ENCODE data around the gene TIPRL. TPM values are rescaled to one million over a fixed set of nuclear protein-coding genes. Genes with fewer than 3 reads are reported as not detected.

The TIPRL gene
- total RNA-seq = 10 to 100 TPM; 13.6 to 28.0 (median 22.5) TPM

DNA sequence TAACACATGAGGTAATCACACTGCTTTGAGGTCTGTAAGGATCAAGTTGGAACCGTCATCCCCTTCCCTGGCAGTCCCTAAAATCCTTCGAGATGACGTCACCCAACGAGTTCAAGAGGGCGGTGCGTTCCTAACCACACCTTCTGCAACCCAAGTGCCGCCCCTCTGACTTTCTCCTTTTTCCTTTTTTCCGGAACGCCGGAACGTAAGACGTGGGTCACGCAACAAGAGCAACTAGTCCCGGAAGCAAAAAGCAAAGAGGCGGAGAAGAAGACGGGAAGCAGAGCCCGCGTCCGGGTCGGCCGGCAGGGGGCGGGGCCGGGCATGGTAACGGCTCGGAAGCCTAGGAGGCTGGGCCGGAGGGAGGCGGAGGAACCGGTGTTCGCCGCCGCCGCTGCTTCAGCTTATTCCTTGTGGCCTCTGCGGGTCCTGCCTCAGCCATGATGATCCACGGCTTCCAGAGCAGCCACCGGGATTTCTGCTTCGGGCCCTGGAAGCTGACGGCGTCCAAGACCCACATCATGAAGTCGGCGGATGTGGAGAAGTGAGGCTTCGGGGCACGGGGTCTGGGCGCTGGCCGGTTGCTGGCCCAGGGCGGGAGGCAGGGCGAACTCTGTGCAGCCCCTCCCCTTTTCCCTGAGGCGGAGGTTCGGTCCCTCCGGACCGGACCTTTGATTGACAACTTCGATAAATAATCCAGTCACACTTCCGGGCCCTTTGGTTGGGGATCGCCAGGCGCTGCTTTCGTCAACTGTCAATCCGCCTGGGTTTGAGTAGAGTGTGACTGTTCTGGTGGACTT lies at the start of gene TIPRL:
Gene TIPRL (plus strand): TSS at position 325 of the 800 bp plus-strand sequence. CDS start 116 bp downstream, at position 441.
- TF ChIP-seq, protein P1, sequence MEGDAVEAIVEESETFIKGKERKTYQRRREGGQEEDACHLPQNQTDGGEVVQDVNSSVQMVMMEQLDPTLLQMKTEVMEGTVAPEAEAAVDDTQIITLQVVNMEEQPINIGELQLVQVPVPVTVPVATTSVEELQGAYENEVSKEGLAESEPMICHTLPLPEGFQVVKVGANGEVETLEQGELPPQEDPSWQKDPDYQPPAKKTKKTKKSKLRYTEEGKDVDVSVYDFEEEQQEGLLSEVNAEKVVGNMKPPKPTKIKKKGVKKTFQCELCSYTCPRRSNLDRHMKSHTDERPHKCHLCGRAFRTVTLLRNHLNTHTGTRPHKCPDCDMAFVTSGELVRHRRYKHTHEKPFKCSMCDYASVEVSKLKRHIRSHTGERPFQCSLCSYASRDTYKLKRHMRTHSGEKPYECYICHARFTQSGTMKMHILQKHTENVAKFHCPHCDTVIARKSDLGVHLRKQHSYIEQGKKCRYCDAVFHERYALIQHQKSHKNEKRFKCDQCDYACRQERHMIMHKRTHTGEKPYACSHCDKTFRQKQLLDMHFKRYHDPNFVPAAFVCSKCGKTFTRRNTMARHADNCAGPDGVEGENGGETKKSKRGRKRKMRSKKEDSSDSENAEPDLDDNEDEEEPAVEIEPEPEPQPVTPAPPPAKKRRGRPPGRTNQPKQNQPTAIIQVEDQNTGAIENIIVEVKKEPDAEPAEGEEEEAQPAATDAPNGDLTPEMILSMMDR (IDR thresholded peaks at IDR 0.05; ENCODE audit: low read depth) = no peak

DNA sequence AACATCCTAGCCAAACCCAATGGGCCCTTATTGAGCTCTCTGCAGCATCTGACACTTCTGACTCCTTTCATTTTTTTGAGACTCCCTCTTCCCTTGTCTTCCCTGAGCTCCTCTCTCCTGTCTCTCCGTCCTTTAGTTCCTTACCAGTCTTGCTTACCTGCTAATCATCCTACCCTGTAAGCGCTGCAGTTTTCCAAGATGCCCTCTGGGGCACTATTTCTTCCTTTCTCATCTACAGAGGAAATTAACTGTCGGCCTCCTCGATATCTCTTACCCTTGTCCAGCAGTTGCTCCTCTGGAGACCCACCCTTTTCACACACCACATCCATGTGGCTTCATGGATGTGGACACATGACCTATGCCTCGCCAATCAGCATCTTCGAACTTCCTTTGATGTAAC lies 48.8 kb upstream of the TIPRL start:
- TF ChIP-seq, protein P1 (IDR thresholded peaks at IDR 0.05; ENCODE audit: low read depth) = no peak

- TF ChIP-seq, protein P1 (IDR thresholded peaks at IDR 0.05; ENCODE audit: low read depth) = no peak
Measured at GRCh38 chr1:168134132-168134531, 44.6 kb upstream of the TIPRL start.

DNA sequence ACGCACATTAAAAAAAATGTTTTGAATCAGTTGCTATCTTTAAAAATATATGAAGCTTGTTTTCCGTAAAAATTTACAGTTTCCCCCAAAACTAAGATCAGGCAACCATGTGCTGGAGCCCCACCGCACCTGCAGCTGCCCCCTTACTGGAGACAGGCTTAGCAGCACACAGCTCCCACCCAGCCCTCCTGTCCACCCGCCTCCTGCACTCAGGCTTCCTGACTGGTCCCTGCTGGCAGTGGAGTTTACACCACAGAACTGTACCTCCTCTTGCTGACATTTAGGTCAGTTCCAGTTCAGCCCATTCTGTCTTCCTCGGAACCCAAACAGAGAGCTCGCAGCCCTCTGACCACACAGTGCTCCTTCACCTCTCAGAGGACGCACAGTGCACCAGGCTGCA lies 44.1 kb upstream of the TIPRL start:
- TF ChIP-seq, protein P1 (IDR thresholded peaks at IDR 0.05; ENCODE audit: low read depth) = no peak

- TF ChIP-seq, protein P1 (IDR thresholded peaks at IDR 0.05; ENCODE audit: low read depth) = no peak
Measured at GRCh38 chr1:168135116-168135920, 43.4 kb upstream of the TIPRL start.

DNA sequence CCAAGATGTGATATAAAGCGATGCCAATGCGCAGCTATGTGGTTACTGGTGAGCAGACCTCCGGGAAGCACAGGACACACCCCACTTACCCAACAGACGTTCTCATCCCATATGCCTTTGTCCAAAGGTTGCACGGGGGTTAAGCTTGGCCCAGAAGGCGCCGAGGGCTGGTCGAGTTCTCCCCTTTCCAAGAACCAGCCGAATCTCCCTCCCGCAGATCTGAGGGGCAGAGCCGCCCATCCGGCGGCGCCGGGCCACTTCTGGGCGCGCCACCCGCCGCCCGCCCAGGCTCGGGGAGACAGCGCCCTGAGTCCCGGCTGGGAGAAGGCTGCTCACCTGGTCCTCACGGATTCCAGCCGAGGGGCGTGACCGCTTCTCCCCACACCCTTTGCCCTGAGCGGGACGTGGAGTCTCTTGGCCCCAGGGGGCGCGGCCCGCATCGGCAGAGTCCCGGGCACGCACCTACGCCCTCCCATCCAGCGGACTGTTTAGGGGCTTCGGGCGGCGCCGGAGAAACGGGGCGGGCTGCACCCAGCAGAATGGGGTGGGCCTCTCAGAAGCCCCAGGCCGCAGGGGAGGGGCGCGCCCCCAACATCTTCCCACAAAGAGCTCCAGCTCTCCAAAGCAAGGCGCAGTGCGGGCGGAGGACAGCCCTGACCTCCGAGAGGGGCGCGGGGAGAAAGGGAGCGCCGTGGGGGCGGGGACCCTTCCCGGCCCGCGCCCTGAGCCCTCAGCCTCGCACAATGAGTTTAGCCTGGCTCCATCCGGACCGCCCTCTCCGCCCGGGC lies 42.6 kb upstream of the TIPRL start:
- TF ChIP-seq, protein P1 (IDR thresholded peaks at IDR 0.05; ENCODE audit: low read depth) = no peak

Measured in subcutaneous adipose tissue (tissue), 4 donors.